Brain pericyte (primary cell): ENCODE results near the gene HOXC11.

Source experiments
- DNase-seq: peaks from one replicate; pipeline ENCODE4 v3.0.0-alpha.2; 2012; ENCODE audit warnings: low read depth, low spot score

Gene HOXC11

DNA sequence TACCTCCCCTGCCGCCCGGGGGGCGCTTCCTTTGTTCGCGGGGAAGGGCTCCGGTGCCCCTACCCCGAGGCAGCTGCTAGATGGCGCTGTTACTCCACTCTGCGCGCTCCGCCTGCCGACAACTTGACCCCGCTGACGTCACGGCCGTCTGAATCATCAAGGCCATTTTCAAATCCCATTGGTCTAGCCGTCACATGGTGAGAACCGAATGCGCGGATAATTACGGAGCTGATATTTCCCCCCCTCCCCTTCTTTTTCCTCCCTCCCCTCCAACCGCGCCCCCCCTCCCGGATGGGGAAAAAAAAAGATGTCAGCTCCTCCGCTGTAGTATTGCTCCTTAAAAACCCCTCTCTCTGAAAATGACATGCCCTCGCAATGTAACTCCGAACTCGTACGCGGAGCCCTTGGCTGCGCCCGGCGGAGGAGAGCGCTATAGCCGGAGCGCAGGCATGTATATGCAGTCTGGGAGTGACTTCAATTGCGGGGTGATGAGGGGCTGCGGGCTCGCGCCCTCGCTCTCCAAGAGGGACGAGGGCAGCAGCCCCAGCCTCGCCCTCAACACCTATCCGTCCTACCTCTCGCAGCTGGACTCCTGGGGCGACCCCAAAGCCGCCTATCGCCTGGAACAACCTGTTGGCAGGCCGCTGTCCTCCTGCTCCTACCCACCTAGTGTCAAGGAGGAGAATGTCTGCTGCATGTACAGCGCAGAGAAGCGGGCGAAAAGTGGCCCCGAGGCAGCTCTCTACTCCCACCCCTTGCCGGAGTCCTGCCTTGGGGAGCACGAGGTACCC, 12.2 kb downstream of the HOXC11 start, which contains the start of gene HOXC10:
HOXC10 (plus strand) TSS at position 246 of the 791 bp plus-strand sequence; CDS start at position 360, 114 bp downstream.
- no peak for DNase-seq

GRCh38 chr12:53985692-53985993, 12.7 kb downstream of the HOXC11 start:
- DNase-seq, result no peak

DNA sequence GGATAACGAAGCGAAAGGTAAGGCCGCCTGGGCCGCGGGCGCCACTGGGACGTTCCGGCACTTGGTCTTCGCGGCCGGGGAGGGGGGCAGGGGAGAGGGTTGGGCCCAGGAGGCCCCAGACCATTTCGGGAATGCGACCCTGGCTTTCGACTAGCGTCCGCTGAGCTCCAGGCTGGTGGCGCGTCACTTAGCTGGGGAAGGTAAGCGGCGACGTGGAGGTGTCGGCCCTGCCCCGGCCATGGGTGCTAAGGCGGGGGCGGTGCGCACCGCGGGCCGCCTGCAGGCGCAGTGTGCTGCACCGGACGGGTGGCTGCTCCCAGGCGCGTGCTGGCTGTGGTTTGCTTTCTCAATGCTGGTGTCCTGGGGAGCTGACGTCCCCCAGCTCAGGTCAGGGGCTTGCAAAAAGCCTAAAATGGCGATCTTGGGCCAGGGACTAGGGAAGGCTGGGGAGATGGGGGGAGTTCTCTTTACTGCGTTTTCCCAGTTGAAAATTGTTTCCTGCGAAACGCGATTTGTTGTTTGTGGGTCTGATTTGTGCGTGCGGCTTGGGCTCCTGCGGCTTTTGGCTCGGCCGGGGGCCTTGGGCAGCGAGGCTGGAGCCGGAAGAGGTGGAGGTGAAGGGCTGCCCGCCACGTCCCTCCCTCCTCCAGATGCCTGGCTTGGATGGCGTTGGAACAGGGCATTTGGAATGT, 13.2 kb downstream of the HOXC11 start:
- no peak for DNase-seq

DNA sequence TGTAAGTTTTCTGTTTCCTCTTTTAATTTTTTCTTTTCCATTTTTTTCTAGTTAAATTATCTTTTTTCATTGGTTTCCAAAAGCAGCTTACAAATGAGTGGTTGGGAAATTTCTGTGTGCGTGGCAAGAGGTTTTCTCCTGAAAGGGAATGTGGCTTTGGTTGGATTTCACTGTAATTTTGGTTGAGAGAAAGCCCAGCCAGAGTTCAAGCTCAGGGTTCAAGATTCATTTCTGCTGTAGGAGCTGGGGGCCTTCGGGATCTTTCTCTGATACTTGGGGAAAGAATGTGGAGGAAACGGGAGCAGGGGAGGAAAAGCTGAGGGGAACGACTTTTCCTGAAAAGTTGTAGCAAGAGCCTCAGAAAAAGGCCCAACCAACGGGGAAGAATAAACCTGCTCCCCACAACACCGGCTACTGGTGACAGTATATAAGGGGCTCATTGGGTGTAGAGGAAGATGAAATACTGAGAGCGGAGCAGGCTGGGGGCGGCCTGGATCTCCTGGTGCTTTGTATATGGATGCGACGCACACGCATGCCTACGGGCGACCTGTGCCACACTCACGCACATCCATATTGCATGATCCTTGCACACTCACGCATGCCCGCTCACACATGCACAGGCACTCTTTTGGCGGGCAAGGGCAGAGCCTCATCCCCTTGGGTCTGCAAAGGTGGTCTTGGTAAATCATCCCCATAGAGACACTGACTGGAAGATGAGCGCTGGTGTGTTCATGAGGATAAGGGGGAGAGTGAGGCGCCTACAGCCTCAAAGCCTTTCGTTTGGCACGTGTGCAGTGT, 14.0 kb downstream of the HOXC11 start:
- no peak for DNase-seq

GRCh38 chr12:53987787-53988230, 14.9 kb downstream of the HOXC11 start:
- DNase-seq, result no peak

DNA sequence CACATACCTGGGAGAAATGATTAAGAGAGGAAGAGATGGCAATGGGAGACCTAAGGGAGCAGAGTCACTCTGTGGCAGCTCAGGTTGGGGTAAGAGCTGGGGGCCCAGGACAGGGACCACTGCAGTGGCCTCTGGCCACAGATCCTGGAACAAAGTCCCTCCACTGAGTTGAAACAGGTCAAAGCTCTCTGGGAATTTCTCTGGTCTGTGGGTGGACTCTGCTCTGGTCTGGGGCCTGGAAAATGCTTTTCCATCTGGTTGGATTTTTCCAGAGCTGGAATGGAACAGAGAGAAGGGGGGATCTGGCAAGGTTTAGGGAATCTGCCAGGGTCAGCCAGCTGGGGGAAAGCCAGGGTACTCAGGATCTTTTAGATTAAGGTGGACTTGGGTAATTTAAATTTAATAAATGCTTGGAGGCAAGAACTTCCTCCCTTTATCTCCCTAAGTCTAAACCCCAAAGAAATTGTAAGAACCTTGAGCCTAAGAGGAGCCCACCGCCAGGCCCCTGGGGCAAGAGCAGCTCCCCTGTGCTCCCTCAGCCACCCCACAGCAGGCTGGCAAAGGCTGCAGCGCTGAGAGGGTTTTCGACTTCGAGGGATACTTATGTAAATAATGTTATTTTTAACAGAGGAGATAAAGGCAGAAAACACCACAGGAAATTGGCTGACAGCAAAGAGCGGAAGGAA, 15.8 kb downstream of the HOXC11 start:
- no peak for DNase-seq

GRCh38 chr12:53989227-53990113, 16.5 kb downstream of the HOXC11 start:
- DNase-seq, result no peak

- no peak for DNase-seq
Observed at GRCh38 chr12:53990311-53991076, 17.6 kb downstream of the HOXC11 start.

DNA sequence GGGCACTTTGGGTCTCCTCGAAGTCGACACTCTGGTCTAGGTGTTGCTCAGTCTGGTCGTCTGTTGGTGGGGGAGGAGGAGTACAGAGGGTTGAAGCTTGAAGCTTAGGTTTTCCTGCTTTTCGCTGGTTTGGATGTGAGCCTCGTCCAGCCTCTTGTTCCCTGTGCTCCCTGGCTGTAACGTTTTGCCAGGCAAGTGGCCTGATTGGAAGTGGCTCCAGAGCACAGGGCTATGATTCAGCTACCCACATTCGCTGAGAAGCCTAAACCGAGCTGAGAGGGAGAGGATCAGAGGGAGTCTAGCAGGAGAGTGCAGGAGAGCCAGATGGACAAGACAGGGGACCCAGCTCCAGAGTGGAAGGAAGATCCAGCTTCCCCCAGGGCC, 18.1 kb downstream of the HOXC11 start:
- no peak for DNase-seq

DNA sequence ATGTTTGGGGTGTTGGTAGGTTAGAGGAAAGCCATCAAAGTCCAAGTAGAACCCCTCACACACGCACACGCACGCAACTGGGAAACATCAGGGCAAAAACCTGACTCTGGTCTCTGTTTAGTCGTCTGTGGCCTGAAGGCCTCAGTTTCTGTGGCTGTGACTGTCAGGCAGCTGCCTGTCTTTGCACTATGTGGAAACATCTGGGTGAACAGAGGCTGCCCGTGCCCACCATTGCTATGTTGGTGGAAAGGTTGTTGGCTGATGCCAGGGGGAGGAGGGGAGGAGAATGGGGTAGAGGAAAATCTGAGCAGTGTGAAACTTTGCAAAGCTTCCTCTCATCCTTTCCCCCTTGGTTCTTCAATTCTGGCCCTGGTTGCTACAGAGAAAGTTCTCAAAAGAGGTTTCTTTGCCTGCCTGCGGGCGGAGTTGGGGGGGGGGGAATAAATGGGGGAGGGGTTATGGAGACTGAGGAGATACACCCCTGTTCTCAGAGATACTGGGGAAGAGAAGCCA, 19.5 kb downstream of the HOXC11 start:
- no peak for DNase-seq

GRCh38 chr12:53993162-53994008, 20.5 kb downstream of the HOXC11 start:
- DNase-seq, result no peak

DNA sequence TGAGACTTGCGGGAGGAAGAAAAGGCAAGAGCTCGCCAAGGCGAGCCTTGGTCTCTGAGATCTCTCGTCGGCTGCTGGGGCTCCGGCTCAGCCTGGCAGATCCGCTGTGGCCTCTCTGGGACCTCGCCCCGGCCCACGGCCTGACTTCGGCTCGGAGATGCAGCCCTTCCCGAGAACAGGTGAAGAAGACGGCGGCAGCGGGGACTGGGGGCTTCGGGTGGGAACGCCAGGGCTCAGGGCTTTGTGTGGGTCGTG, 21.0 kb downstream of the HOXC11 start:
- no peak for DNase-seq

DNA sequence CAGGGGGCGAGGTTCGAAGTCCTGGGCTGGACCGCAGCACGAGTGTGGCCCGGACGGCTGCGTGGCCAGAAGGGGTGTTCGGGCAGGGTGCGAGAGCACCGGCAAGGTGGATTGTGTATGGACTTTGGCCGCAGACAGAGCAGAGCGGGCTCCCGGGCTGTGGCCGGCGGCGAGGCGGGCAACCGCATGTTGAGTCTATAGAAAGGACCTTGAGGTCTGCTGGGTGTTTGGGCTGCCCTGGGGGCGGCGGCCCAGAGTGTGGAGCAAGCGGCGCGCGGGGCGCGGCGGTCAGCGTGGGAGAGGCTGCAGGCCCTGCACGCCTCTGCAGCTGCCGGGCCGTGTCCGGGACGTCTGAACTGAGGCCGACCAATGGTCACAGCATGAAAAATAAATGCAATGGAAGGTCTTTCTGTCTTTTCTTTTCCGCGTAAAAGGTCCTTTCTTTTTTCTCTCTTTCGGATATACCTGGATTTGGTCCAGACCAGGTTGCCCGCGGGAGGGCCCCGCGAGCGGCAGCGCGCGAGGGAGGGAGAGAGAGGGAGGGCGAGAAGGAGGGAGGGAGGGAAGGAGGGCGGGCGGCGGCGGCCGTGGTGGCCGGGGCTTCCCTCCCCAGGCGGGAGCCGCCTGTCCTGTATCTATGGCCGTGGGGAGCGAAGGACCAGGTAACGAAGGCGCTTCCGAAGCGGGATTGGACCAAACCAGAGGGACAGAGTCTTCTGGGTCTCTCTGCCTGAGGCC, 21.5 kb downstream of the HOXC11 start:
- DNase-seq, result no peak

DNA sequence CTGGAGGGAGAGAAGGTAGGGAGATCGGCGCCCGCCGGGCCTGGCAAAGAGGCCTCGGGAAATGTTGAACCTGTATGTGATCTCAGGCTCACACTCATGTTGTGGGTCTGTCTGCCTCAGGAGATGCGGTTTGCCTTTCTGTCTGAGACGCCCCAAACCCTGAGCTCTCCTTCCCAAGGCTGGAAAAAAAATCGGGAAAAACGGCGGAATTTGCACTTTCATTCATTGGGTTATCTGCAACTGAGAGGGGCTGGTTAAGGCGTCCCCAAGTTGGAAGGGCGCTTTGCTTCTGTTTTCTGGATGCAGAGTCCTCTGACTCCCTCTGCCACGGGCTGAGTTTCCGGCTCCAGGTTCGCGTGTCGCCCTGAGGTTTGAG, 22.1 kb downstream of the HOXC11 start:
- DNase-seq, result no peak

DNA sequence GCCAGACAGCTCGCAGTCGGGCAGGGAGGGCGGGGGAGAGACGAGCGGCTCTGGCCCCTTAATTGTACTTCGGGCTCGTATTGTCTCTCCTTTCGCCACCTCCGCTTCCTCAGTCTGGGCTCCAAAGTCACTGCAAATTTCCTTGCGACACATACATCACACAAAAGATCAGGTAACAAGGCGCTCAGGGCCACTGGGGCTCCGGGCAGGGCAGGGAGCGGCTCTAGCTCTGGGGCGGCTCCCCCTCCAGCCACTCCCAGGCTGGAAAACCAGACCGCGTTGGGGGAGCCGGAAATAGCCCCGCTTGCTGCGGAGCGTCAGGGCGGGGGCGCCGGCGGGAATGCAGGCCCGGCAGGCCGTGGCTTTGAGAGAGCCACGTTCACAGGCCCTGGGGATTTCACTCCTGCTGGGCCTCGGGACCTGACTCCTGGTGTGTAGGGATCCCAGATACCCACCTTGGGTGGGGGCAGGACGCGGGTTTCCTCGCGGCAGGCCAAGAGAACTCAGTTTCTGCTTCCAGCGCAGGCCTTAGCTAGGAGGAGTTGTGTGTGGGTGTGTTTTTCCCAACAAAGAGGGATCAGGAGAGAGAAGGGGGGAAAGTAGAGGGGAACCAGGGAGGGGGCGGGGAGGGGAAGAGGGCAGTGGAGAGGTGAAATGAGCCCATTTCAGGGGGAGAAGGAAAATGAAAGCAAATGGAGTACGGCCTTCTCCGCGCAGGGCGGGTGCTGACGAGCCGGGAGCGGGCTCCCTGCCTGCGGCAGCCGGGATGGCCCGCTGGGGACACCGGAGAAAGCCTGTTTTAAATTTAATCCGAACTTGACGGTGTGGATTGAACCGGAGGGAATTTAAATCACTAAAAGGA, 22.7 kb downstream of the HOXC11 start:
- DNase-seq, result no peak

DNA sequence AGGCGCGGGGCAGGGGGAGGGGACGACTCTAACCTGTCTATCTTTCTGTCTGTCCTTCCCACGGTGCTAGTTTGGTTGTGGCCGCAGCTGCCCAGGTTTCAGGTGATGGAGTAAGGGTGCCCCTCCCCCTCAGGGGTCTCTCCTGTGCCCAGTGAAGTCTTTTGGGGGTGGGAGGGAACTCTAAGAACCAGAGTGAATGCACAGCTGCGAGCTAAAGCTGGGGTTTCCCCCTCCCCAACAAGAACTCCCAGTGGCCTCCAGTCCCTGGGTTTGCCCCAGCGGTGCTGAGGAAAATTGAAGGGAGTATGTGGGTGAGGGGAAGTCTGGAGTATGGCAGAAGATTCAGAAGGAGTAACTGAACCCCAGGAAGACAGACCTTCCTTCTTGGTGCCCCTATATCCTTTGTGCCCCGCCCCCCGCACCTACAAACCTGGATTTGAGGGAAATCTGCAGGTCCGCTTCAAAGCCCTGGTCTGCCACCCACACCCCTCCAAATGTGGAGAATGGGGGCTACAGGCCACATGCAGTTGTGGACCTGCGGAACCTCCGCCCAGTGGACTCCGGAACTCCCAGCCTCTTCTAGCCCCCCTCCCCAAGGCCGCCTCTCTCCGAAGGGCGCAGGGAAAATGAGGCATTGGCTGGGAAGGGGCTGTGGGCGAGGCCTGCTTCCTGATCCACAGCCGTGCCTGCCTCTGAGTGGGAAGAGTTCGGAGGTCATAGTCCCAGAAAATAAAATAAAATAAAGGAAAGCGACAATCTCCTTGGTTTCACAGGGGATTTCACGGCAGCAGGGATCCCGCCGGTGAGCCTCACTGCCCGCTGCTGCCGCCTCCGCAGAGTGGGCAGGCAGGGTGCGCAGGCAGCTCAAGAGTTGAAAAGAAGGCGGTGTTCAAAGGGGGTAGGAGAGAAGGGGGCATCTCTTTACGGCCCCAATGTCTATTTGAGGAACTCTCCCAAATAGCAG, 23.6 kb downstream of the HOXC11 start:
- DNase-seq, result no peak
